HepG2 (cell line): ENCODE data around the gene ERCC4. TPM values are rescaled to one million over a fixed set of nuclear protein-coding genes. Genes with fewer than 3 reads are reported as not detected.

Source experiments
- ARHGAP35 ChIP-seq: sonication (generic); formaldehyde crosslinking; IDR thresholded peaks from 2 replicates; pipeline ENCODE4 v1.9.0; 2022; ENCODE audit warnings: mild to moderate bottlenecking, inconsistent platforms, moderate library complexity, missing genetic modification reagents, borderline replicate concordance
- ARID4A ChIP-seq: sonication (generic); formaldehyde crosslinking; IDR thresholded peaks from 2 replicates; pipeline ENCODE4 v1.5.0; 2020; ENCODE audit warnings: mild to moderate bottlenecking, missing genetic modification reagents, borderline replicate concordance
- CREM ChIP-seq, 2 experiments: sonication (generic) in 1 of 2; formaldehyde crosslinking in 1 of 2; IDR thresholded peaks; 2 replicates each; pipeline versions ENCODE4 v1.4.0 to v1.6.1; 2016 to 2020; ENCODE audit warnings: antibody characterized with exemption in 1 of 2, mild to moderate bottlenecking in 1 of 2, missing genetic modification reagents in 1 of 2
- ESRRA ChIP-seq: sonication (generic); formaldehyde crosslinking; IDR thresholded peaks from 2 replicates; pipeline ENCODE4 v1.5.1; 2020; ENCODE audit warnings: mild to moderate bottlenecking, low read depth, missing genetic modification reagents
- HES4 ChIP-seq: sonication (generic); formaldehyde crosslinking; IDR thresholded peaks from 2 replicates; pipeline ENCODE4 v1.9.0; 2021; ENCODE audit warnings: mild to moderate bottlenecking, missing genetic modification reagents, borderline replicate concordance
- NCOA5 ChIP-seq: sonication (generic); formaldehyde crosslinking; IDR thresholded peaks from 2 replicates; pipeline ENCODE4 v1.4.0; 2020; ENCODE audit warnings: missing genetic modification reagents
- NR2F6 ChIP-seq, 2 experiments: IDR thresholded peaks; 2 replicates each; pipeline ENCODE4 v1.6.1; 2016; ENCODE audit warnings: antibody characterized with exemption in 1 of 2, mild to moderate bottlenecking in 1 of 2
- PTBP1 ChIP-seq: fragments of 200-400 bp; formaldehyde crosslinking; IDR thresholded peaks from 2 replicates; pipeline ENCODE4 v1.6.1; 2018; ENCODE audit warnings: low read length, low read depth; ENCODE audit not compliant: poor library complexity, severe bottlenecking
- SMARCC2 ChIP-seq: fragments of 450-650 bp; IDR thresholded peaks from 2 replicates; pipeline ENCODE4 v1.6.1; 2017; ENCODE audit warnings: antibody characterized with exemption, mild to moderate bottlenecking
- TMF1 ChIP-seq: sonication (generic); formaldehyde crosslinking; IDR thresholded peaks from 2 replicates; pipeline ENCODE4 v1.8.1; 2022; ENCODE audit warnings: low read depth, missing genetic modification reagents
- ZBTB3 ChIP-seq: sonication (generic); formaldehyde crosslinking; IDR thresholded peaks from 2 replicates; pipeline ENCODE4 v1.4.0; 2020; ENCODE audit warnings: low read depth, mild to moderate bottlenecking, moderate library complexity, missing genetic modification reagents, borderline replicate concordance
- ZFP37 ChIP-seq: sonication (generic); formaldehyde crosslinking; IDR thresholded peaks from 2 replicates; pipeline ENCODE4 v1.4.0; 2020; ENCODE audit warnings: missing genetic modification reagents, borderline replicate concordance
- ZNF24 ChIP-seq: fragments of 450-650 bp; IDR thresholded peaks from 2 replicates; pipeline ENCODE4 v1.6.1; 2017; ENCODE audit warnings: antibody characterized with exemption, mild to moderate bottlenecking
- ZNF331 ChIP-seq: sonication (generic); formaldehyde crosslinking; IDR thresholded peaks from 2 replicates; pipeline ENCODE4 v1.4.0; 2020; ENCODE audit warnings: missing genetic modification reagents
- ZNF343 ChIP-seq: sonication (generic); formaldehyde crosslinking; IDR thresholded peaks from 2 replicates; pipeline ENCODE4 v1.4.0; 2020; ENCODE audit warnings: mild to moderate bottlenecking, missing genetic modification reagents
- ZNF576 ChIP-seq: sonication (generic); formaldehyde crosslinking; IDR thresholded peaks from 2 replicates; pipeline ENCODE4 v1.4.0; 2020; ENCODE audit warnings: mild to moderate bottlenecking, missing genetic modification reagents
- ZNF605 ChIP-seq: sonication (generic); formaldehyde crosslinking; IDR thresholded peaks from 2 replicates; pipeline ENCODE4 v1.8.0; 2022; ENCODE audit warnings: mild to moderate bottlenecking, missing genetic modification reagents
- ZNF609 ChIP-seq: sonication (generic); formaldehyde crosslinking; IDR thresholded peaks from 2 replicates; pipeline ENCODE4 v1.4.0; 2020; ENCODE audit warnings: mild to moderate bottlenecking, missing genetic modification reagents, borderline replicate concordance
- ZNF691 ChIP-seq: sonication (generic); formaldehyde crosslinking; IDR thresholded peaks from 2 replicates; pipeline ENCODE4 v1.4.0; 2020; ENCODE audit warnings: missing genetic modification reagents, low read depth, mild to moderate bottlenecking, borderline replicate concordance
- ZNF788 ChIP-seq: sonication (generic); formaldehyde crosslinking; IDR thresholded peaks from 2 replicates; pipeline ENCODE4 v1.5.0; 2020; ENCODE audit warnings: mild to moderate bottlenecking, missing genetic modification reagents, borderline replicate concordance
- polyA plus RNA-seq, 8 experiments: library from polyadenylated mRNA; depleted of rRNA in 3 of 8; stranded (reverse) in 7 of 8; unstranded in 1 of 8; fragments of >200 nt; fragmentation: Illumina TruSeq in 4 of 8; extraction: Trizol in 4 of 8; gene quantifications; 2 replicates each; pipeline versions ENCODE4 v1.2.1 to v1.2.3, GENCODE V29; 2011 to 2016; ENCODE audit warnings: low read depth in 4 of 8, missing spikeins in 1 of 8, mixed read lengths in 1 of 8; ENCODE audit not compliant: insufficient read depth in 1 of 8
- total RNA-seq, 5 experiments: library from RNA; depleted of rRNA; stranded (reverse); fragments of >200 nt; fragmentation: Illumina TruSeq; extraction: Trizol; gene quantifications; 2 replicates each; pipeline ENCODE4 v1.2.3, GENCODE V29; 2016; ENCODE audit warnings: low read depth in 1 of 5

Gene ERCC4
- total and polyA plus RNA-seq, 2 of the 13 experiments (the other 11 are each of a cell fraction or from before 2014, with no cell fraction given), result 5.4 to 15.2 TPM

- TF ChIP-seq CREM (IDR thresholded peaks at IDR 0.05), result peak; percentile 93
- TF ChIP-seq CREM (CRISPR knock-in tag; IDR thresholded peaks at IDR 0.05), result no peak
- 0 out of 2 replicates have a peak, but pooled peaks have one; percentile 43 for TF ChIP-seq HES4 (CRISPR knock-in tag)
- no peak for TF ChIP-seq PTBP1
- TF ChIP-seq ZNF576 (CRISPR knock-in tag), result no peak
- peak; percentile 98 for TF ChIP-seq ZNF609 (CRISPR knock-in tag)
- peak; percentile 74 for TF ChIP-seq NR2F6 (IDR thresholded peaks at IDR 0.05)
- TF ChIP-seq NR2F6 (CRISPR knock-in tag; IDR thresholded peaks at IDR 0.05), result no peak; the same call in 1 of the 2 replicates
- peak; percentile 64; the same call in 1 of the 2 replicates for TF ChIP-seq ZNF788 (CRISPR knock-in tag)
- TF ChIP-seq ESRRA (CRISPR knock-in tag), result 0 out of 2 replicates have a peak, but pooled peaks have one; percentile 54
- TF ChIP-seq ZNF605 (CRISPR knock-in tag), result peak; percentile 44; the same call in 1 of the 2 replicates
- TF ChIP-seq ARHGAP35 (CRISPR knock-in tag), result 0 out of 2 replicates have a peak, but pooled peaks have one; percentile 41
- peak; percentile 49; the same call in 1 of the 2 replicates for TF ChIP-seq ARID4A (CRISPR knock-in tag)
- TF ChIP-seq ZFP37 (CRISPR knock-in tag), result no peak
- TF ChIP-seq ZNF343, result no peak
- peak; percentile 57; the same call in 1 of the 2 replicates for TF ChIP-seq ZNF691 (CRISPR knock-in tag)
- TF ChIP-seq NCOA5 (CRISPR knock-in tag), result no peak
- no peak for TF ChIP-seq ZNF24
- TF ChIP-seq ZNF331, result peak; percentile 66
- peak; percentile 36; the same call in 1 of the 2 replicates for TF ChIP-seq ZBTB3
- TF ChIP-seq SMARCC2, result no peak
- TF ChIP-seq TMF1 (CRISPR knock-in tag), result no peak
These were observed 34.3 kb upstream of the ERCC4 start (continued) for GRCh38 chr16:13885700-13886099.
